PC-3 (cell line): ENCODE results near the gene PPM1L.
"Not testable (repeated sequence)": the region's sequence is repeated elsewhere in the genome, so short reads cannot be mapped to it uniquely, and the experiment has no call there.

Experiments
- EZH2 ChIP-seq: fragments of 300-600 bp; sonication (generic); IDR thresholded peaks from one replicate; pipeline ENCODE4 v1.6.1; 2017; ENCODE audit warnings: antibody characterized with exemption, mild to moderate bottlenecking, low read length; ENCODE audit not compliant: unreplicated experiment
- TF ChIP-seq, protein P1 (sequence below): fragments of 300-600 bp; sonication (generic); conservative IDR thresholded peaks from 2 replicates; pipeline ENCODE4 v1.5.1; 2017; ENCODE audit warnings: antibody characterized with exemption, low read depth, mild to moderate bottlenecking, low read length

DNA sequence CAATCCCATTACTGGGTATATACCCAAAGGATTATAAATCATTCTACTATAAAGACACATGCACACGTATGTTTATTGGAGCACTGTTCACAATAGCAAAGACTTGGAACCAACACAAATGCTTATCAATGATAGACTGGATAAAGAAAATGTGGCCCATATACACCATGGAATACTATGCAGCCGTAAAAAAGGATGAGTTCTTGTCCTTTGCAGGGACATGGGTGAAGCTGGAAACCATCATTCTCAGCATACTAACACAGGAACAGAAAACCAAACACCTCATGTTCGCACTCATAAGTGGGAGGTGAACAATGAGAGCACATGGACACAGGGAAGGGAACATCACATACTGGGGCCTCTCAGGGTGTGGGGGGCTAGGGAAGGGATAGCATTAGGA lies 42.9 kb upstream of the PPM1L start:
- TF ChIP-seq, protein P1, sequence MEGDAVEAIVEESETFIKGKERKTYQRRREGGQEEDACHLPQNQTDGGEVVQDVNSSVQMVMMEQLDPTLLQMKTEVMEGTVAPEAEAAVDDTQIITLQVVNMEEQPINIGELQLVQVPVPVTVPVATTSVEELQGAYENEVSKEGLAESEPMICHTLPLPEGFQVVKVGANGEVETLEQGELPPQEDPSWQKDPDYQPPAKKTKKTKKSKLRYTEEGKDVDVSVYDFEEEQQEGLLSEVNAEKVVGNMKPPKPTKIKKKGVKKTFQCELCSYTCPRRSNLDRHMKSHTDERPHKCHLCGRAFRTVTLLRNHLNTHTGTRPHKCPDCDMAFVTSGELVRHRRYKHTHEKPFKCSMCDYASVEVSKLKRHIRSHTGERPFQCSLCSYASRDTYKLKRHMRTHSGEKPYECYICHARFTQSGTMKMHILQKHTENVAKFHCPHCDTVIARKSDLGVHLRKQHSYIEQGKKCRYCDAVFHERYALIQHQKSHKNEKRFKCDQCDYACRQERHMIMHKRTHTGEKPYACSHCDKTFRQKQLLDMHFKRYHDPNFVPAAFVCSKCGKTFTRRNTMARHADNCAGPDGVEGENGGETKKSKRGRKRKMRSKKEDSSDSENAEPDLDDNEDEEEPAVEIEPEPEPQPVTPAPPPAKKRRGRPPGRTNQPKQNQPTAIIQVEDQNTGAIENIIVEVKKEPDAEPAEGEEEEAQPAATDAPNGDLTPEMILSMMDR = not testable (repeated sequence)
- not testable (repeated sequence) for TF ChIP-seq EZH2
